GM23338 (cell line): ENCODE data around the gene SLC9C2. TPM values are rescaled to one million over a fixed set of nuclear protein-coding genes. Genes with fewer than 3 reads are reported as not detected.

Experiments
- ATAC-seq: fragments of 200-7000 bp; cut with Tn5 transposase; 3 replicates; pipeline ENCODE4 v1.9.1; 2020
- DNase-seq: peaks from one replicate; pipeline ENCODE4 v3.0.0-alpha.2; 2015; ENCODE audit warnings: low spot score
- H2AFZ ChIP-seq: fragments of 200-600 bp; sonication (generic); 2 replicates; pipeline ENCODE4 v1.8.0; 2016; ENCODE audit warnings: antibody characterized with exemption, mild to moderate bottlenecking, moderate library complexity
- H3F3A ChIP-seq: fragments of 200-600 bp; sonication (generic); replicated peaks from 2 replicates; pipeline ENCODE4 v1.8.0; 2017; ENCODE audit warnings: antibody characterized with exemption, mixed run types, low read depth
- H3K27ac ChIP-seq: fragments of 200-600 bp; sonication (generic); 2 replicates; pipeline ENCODE4 v1.6.1; 2016; ENCODE audit warnings: low read depth
- H3K27me3 ChIP-seq: fragments of 200-600 bp; sonication (generic); 2 replicates; pipeline ENCODE4 v1.8.0; 2016; ENCODE audit warnings: mild to moderate bottlenecking, mixed run types, moderate library complexity; ENCODE audit not compliant: insufficient read depth
- H3K36me3 ChIP-seq: fragments of 200-600 bp; sonication (generic); 2 replicates; pipeline ENCODE4 v1.8.0; 2016; ENCODE audit warnings: mild to moderate bottlenecking; ENCODE audit not compliant: insufficient read depth
- H3K4me1 ChIP-seq: fragments of 200-600 bp; sonication (generic); 2 replicates; pipeline ENCODE4 v1.8.0; 2016; ENCODE audit warnings: mild to moderate bottlenecking, moderate library complexity; ENCODE audit not compliant: insufficient read depth
- H3K4me2 ChIP-seq: fragments of 200-600 bp; sonication (generic); 2 replicates; pipeline ENCODE4 v1.7.1; 2017; ENCODE audit warnings: mixed run types
- H3K4me3 ChIP-seq: fragments of 200-600 bp; sonication (generic); 2 replicates; pipeline ENCODE4 v1.6.1; 2016; ENCODE audit warnings: mixed run types
- H3K79me2 ChIP-seq: fragments of 200-600 bp; sonication (generic); replicated peaks from 2 replicates; pipeline ENCODE4 v1.8.0; 2017; ENCODE audit warnings: mild to moderate bottlenecking; ENCODE audit not compliant: insufficient read depth
- H3K9me2 ChIP-seq: fragments of 200-600 bp; sonication (generic); 2 replicates; pipeline ENCODE4 v1.8.0; 2017; ENCODE audit not compliant: insufficient read depth
- H4K20me1 ChIP-seq: fragments of 200-600 bp; sonication (generic); replicated peaks from 2 replicates; pipeline ENCODE4 v1.8.0; 2017; ENCODE audit warnings: mild to moderate bottlenecking; ENCODE audit not compliant: insufficient read depth
- H3K27ac Mint-ChIP-seq: 2 replicates; pipeline ENCODE4 v1.8.0; 2020; ENCODE audit warnings: inconsistent platforms, mild to moderate bottlenecking, moderate library complexity, mixed read lengths
- H3K27me3 Mint-ChIP-seq: 3 replicates; pipeline ENCODE4 v1.8.0; 2022; ENCODE audit warnings: low read depth, mild to moderate bottlenecking, moderate library complexity, mixed read lengths, inconsistent platforms; ENCODE audit not compliant: insufficient read depth, poor library complexity
- H3K36me3 Mint-ChIP-seq: 3 replicates; pipeline ENCODE4 v1.8.0; 2021; ENCODE audit warnings: low read depth, mild to moderate bottlenecking, inconsistent platforms, moderate library complexity, mixed read lengths
- H3K4me1 Mint-ChIP-seq: 3 replicates; pipeline ENCODE4 v1.8.0; 2020; ENCODE audit warnings: mild to moderate bottlenecking, inconsistent platforms, mixed read lengths
- H3K4me3 Mint-ChIP-seq: 3 replicates; pipeline ENCODE4 v1.8.0; 2021; ENCODE audit warnings: moderate library complexity, mild to moderate bottlenecking, inconsistent platforms, mixed read lengths
- H3K9me3 Mint-ChIP-seq: 3 replicates; pipeline ENCODE4 v1.8.0; 2020; ENCODE audit warnings: moderate library complexity, mild to moderate bottlenecking, inconsistent platforms, mixed read lengths
- CREB1 ChIP-seq: fragments of 250-450 bp; sonication (Bioruptor Pico); IDR thresholded peaks from 2 replicates; pipeline ENCODE4 v1.5.0; 2020; ENCODE audit warnings: low read depth, mild to moderate bottlenecking, moderate library complexity
- EZH2 ChIP-seq: fragments of 200-600 bp; sonication (generic); IDR thresholded peaks from one replicate; pipeline ENCODE4 v1.8.0; 2017; ENCODE audit warnings: antibody characterized with exemption, mild to moderate bottlenecking, low read depth; ENCODE audit not compliant: unreplicated experiment
- EZH2phosphoT487 ChIP-seq: fragments of 200-600 bp; sonication (generic); IDR thresholded peaks from one replicate; pipeline ENCODE4 v1.8.1; 2018; ENCODE audit warnings: antibody characterized with exemption; ENCODE audit not compliant: unreplicated experiment
- JUNB ChIP-seq: IDR thresholded peaks from one replicate; pipeline ENCODE4 v1.6.1; 2016; ENCODE audit warnings: antibody characterized with exemption; ENCODE audit not compliant: unreplicated experiment
- NANOG ChIP-seq: IDR thresholded peaks from 2 replicates; pipeline ENCODE4 v1.6.1; 2016; ENCODE audit warnings: antibody characterized with exemption, borderline replicate concordance
- POLR2AphosphoS5 ChIP-seq: IDR thresholded peaks from 2 replicates; pipeline ENCODE4 v1.6.1; 2016; ENCODE audit warnings: antibody characterized with exemption, low read depth
- STAT1 ChIP-seq: IDR thresholded peaks from one replicate; pipeline ENCODE4 v1.6.1; 2016; ENCODE audit warnings: antibody characterized with exemption; ENCODE audit not compliant: unreplicated experiment
- ZNF114 ChIP-seq: fragments of 250-450 bp; sonication (Bioruptor Pico); IDR thresholded peaks from 2 replicates; pipeline ENCODE4 v1.5.0; 2020; ENCODE audit warnings: mild to moderate bottlenecking, moderate library complexity
- ZNF331 ChIP-seq: fragments of 250-450 bp; sonication (Bioruptor Pico); IDR thresholded peaks from 2 replicates; pipeline ENCODE4 v1.5.0; 2020; ENCODE audit warnings: low read depth, mild to moderate bottlenecking, moderate library complexity
- polyA plus RNA-seq: library from polyadenylated mRNA; unstranded; fragments of >200 nt; fragmentation: Nextera tagmentation; extraction: Ambion mirVana; gene quantifications from 2 replicates; pipeline ENCODE4 v1.2.1, GENCODE V29; 2016
- total RNA-seq: library from RNA; depleted of rRNA; stranded (reverse); fragments of >200 nt; shearing (Covaris generic); gene quantifications from 2 replicates; pipeline ENCODE4 v1.2.3, GENCODE V29; 2014
- TF ChIP-seq, protein P1 (sequence below): fragments of 250-450 bp; sonication (Bioruptor Pico); IDR thresholded peaks from 2 replicates; pipeline ENCODE4 v1.5.0; 2020; ENCODE audit warnings: mild to moderate bottlenecking, moderate library complexity
- TF ChIP-seq, protein P2 (sequence below): IDR thresholded peaks from one replicate; pipeline ENCODE4 v1.6.1; 2018; ENCODE audit warnings: antibody characterized with exemption; ENCODE audit not compliant: unreplicated experiment
- TF ChIP-seq, protein P3 (sequence below): IDR thresholded peaks from 2 replicates; pipeline ENCODE4 v1.6.1; 2016; ENCODE audit warnings: antibody characterized with exemption
- TF ChIP-seq, protein P4 (sequence below), 2 experiments: fragments of 200-600 bp in 1 of 2; sonication (generic) in 1 of 2; conservative IDR thresholded peaks; 2 replicates each; pipeline versions ENCODE4 v1.5.1 to v1.6.1; 2016 to 2017; ENCODE audit warnings: antibody characterized with exemption in 2 of 2, low read depth in 2 of 2, mild to moderate bottlenecking in 2 of 2, moderate library complexity in 1 of 2

SLC9C2 gene
- total and polyA plus RNA-seq, 2 experiments from 2014 or later, result not detected

GRCh38 chr1:173470608-173471007 lies 132.3 kb downstream of the SLC9C2 start:
- Histone ChIP-seq H3K4me1 (peaks cover 6% of the 10 kb centered on the region; the same call in 1 of the 2 replicates), H3K27me3 (no peaks in the 10 kb centered on the region), H3F3A (no peaks in the 10 kb centered on the region), H3K9me2 (peaks cover 4% of the 10 kb centered on the region; the same call in 1 of the 2 replicates), H3K4me2 (no peak overlapping the region), H3K4me3 (no peak overlapping the region), H4K20me1 (no peaks in the 10 kb centered on the region), H3K79me2 (peaks cover 64% of the 10 kb centered on the region), H3K27ac (no peak overlapping the region), H2AFZ (no peak overlapping the region), H3K36me3 (peaks cover 29% of the 10 kb centered on the region)
- H3K9me3 Mint-ChIP-seq, result peaks cover 56% of the 10 kb centered on the region
- ATAC-seq, result no peak
- H3K4me3 Mint-ChIP-seq, result no peak overlapping the region
- TF ChIP-seq, protein P1, sequence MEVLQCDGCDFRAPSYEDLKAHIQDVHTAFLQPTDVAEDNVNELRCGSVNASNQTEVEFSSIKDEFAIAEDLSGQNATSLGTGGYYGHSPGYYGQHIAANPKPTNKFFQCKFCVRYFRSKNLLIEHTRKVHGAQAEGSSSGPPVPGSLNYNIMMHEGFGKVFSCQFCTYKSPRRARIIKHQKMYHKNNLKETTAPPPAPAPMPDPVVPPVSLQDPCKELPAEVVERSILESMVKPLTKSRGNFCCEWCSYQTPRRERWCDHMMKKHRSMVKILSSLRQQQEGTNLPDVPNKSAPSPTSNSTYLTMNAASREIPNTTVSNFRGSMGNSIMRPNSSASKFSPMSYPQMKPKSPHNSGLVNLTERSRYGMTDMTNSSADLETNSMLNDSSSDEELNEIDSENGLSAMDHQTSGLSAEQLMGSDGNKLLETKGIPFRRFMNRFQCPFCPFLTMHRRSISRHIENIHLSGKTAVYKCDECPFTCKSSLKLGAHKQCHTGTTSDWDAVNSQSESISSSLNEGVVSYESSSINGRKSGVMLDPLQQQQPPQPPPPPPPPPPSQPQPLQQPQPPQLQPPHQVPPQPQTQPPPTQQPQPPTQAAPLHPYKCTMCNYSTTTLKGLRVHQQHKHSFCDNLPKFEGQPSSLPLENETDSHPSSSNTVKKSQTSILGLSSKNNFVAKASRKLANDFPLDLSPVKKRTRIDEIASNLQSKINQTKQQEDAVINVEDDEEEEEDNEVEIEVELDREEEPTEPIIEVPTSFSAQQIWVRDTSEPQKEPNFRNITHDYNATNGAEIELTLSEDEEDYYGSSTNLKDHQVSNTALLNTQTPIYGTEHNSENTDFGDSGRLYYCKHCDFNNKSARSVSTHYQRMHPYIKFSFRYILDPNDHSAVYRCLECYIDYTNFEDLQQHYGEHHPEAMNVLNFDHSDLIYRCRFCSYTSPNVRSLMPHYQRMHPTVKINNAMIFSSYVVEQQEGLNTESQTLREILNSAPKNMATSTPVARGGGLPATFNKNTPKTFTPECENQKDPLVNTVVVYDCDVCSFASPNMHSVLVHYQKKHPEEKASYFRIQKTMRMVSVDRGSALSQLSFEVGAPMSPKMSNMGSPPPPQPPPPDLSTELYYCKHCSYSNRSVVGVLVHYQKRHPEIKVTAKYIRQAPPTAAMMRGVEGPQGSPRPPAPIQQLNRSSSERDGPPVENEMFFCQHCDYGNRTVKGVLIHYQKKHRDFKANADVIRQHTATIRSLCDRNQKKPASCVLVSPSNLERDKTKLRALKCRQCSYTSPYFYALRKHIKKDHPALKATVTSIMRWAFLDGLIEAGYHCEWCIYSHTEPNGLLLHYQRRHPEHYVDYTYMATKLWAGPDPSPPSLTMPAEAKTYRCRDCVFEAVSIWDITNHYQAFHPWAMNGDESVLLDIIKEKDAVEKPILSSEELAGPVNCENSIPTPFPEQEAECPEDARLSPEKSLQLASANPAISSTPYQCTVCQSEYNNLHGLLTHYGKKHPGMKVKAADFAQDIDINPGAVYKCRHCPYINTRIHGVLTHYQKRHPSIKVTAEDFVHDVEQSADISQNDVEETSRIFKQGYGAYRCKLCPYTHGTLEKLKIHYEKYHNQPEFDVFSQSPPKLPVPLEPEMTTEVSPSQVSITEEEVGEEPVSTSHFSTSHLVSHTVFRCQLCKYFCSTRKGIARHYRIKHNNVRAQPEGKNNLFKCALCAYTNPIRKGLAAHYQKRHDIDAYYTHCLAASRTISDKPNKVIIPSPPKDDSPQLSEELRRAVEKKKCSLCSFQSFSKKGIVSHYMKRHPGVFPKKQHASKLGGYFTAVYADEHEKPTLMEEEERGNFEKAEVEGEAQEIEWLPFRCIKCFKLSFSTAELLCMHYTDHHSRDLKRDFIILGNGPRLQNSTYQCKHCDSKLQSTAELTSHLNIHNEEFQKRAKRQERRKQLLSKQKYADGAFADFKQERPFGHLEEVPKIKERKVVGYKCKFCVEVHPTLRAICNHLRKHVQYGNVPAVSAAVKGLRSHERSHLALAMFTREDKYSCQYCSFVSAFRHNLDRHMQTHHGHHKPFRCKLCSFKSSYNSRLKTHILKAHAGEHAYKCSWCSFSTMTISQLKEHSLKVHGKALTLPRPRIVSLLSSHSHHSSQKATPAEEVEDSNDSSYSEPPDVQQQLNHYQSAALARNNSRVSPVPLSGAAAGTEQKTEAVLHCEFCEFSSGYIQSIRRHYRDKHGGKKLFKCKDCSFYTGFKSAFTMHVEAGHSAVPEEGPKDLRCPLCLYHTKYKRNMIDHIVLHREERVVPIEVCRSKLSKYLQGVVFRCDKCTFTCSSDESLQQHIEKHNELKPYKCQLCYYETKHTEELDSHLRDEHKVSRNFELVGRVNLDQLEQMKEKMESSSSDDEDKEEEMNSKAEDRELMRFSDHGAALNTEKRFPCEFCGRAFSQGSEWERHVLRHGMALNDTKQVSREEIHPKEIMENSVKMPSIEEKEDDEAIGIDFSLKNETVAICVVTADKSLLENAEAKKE (CRISPR knock-in tag), result no peak
- TF ChIP-seq ZNF331 (no peak), POLR2AphosphoS5 (no peak), NANOG (no peak), ZNF114 (no peak), STAT1 (no peak), JUNB (no peak), EZH2 (no peak), CREB1 (CRISPR knock-in tag) (no peak), EZH2phosphoT487 (no peak)
- TF ChIP-seq, protein P2, sequence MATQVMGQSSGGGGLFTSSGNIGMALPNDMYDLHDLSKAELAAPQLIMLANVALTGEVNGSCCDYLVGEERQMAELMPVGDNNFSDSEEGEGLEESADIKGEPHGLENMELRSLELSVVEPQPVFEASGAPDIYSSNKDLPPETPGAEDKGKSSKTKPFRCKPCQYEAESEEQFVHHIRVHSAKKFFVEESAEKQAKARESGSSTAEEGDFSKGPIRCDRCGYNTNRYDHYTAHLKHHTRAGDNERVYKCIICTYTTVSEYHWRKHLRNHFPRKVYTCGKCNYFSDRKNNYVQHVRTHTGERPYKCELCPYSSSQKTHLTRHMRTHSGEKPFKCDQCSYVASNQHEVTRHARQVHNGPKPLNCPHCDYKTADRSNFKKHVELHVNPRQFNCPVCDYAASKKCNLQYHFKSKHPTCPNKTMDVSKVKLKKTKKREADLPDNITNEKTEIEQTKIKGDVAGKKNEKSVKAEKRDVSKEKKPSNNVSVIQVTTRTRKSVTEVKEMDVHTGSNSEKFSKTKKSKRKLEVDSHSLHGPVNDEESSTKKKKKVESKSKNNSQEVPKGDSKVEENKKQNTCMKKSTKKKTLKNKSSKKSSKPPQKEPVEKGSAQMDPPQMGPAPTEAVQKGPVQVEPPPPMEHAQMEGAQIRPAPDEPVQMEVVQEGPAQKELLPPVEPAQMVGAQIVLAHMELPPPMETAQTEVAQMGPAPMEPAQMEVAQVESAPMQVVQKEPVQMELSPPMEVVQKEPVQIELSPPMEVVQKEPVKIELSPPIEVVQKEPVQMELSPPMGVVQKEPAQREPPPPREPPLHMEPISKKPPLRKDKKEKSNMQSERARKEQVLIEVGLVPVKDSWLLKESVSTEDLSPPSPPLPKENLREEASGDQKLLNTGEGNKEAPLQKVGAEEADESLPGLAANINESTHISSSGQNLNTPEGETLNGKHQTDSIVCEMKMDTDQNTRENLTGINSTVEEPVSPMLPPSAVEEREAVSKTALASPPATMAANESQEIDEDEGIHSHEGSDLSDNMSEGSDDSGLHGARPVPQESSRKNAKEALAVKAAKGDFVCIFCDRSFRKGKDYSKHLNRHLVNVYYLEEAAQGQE, result no peak
- TF ChIP-seq, protein P3, sequence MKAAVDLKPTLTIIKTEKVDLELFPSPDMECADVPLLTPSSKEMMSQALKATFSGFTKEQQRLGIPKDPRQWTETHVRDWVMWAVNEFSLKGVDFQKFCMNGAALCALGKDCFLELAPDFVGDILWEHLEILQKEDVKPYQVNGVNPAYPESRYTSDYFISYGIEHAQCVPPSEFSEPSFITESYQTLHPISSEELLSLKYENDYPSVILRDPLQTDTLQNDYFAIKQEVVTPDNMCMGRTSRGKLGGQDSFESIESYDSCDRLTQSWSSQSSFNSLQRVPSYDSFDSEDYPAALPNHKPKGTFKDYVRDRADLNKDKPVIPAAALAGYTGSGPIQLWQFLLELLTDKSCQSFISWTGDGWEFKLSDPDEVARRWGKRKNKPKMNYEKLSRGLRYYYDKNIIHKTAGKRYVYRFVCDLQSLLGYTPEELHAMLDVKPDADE, result no peak
- TF ChIP-seq, protein P4, sequence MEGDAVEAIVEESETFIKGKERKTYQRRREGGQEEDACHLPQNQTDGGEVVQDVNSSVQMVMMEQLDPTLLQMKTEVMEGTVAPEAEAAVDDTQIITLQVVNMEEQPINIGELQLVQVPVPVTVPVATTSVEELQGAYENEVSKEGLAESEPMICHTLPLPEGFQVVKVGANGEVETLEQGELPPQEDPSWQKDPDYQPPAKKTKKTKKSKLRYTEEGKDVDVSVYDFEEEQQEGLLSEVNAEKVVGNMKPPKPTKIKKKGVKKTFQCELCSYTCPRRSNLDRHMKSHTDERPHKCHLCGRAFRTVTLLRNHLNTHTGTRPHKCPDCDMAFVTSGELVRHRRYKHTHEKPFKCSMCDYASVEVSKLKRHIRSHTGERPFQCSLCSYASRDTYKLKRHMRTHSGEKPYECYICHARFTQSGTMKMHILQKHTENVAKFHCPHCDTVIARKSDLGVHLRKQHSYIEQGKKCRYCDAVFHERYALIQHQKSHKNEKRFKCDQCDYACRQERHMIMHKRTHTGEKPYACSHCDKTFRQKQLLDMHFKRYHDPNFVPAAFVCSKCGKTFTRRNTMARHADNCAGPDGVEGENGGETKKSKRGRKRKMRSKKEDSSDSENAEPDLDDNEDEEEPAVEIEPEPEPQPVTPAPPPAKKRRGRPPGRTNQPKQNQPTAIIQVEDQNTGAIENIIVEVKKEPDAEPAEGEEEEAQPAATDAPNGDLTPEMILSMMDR (conservative IDR thresholded peaks at IDR 0.05; ENCODE audit: low read depth in 2 of 2), result no peak
- H3K27me3 Mint-ChIP-seq, result no peaks in the 10 kb centered on the region
- no peak overlapping the region for H3K27ac Mint-ChIP-seq
- peaks cover 80% of the 10 kb centered on the region for H3K36me3 Mint-ChIP-seq
- peaks cover 1% of the 10 kb centered on the region; the same call in 2 of the 3 replicates for H3K4me1 Mint-ChIP-seq
- peak; percentile 16 for DNase-seq
